GM23338 (cell line): ENCODE results near the gene EVI5L.
A peak's percentile ranks its signal among the peaks of the same experiment; 100 is the strongest.

Experiments used
- CREB1 ChIP-seq: fragments of 250-450 bp; sonication (Bioruptor Pico); IDR thresholded peaks from 2 replicates; pipeline ENCODE4 v1.5.0; 2020; ENCODE audit warnings: low read depth, mild to moderate bottlenecking, moderate library complexity
- CTCF ChIP-seq, 2 experiments: fragments of 200-600 bp in 1 of 2; sonication (generic) in 1 of 2; conservative IDR thresholded peaks; 2 replicates each; pipeline versions ENCODE4 v1.5.1 to v1.6.1; 2016 to 2017; ENCODE audit warnings: antibody characterized with exemption in 2 of 2, low read depth in 2 of 2, mild to moderate bottlenecking in 2 of 2, moderate library complexity in 1 of 2
- EZH2 ChIP-seq: fragments of 200-600 bp; sonication (generic); IDR thresholded peaks from one replicate; pipeline ENCODE4 v1.8.0; 2017; ENCODE audit warnings: antibody characterized with exemption, mild to moderate bottlenecking, low read depth; ENCODE audit not compliant: unreplicated experiment
- EZH2phosphoT487 ChIP-seq: fragments of 200-600 bp; sonication (generic); IDR thresholded peaks from one replicate; pipeline ENCODE4 v1.8.1; 2018; ENCODE audit warnings: antibody characterized with exemption; ENCODE audit not compliant: unreplicated experiment
- NANOG ChIP-seq: IDR thresholded peaks from 2 replicates; pipeline ENCODE4 v1.6.1; 2016; ENCODE audit warnings: antibody characterized with exemption, borderline replicate concordance
- POLR2AphosphoS5 ChIP-seq: IDR thresholded peaks from 2 replicates; pipeline ENCODE4 v1.6.1; 2016; ENCODE audit warnings: antibody characterized with exemption, low read depth
- REST ChIP-seq: IDR thresholded peaks from one replicate; pipeline ENCODE4 v1.6.1; 2018; ENCODE audit warnings: antibody characterized with exemption; ENCODE audit not compliant: unreplicated experiment
- STAT1 ChIP-seq: IDR thresholded peaks from one replicate; pipeline ENCODE4 v1.6.1; 2016; ENCODE audit warnings: antibody characterized with exemption; ENCODE audit not compliant: unreplicated experiment
- ZNF331 ChIP-seq: fragments of 250-450 bp; sonication (Bioruptor Pico); IDR thresholded peaks from 2 replicates; pipeline ENCODE4 v1.5.0; 2020; ENCODE audit warnings: low read depth, mild to moderate bottlenecking, moderate library complexity
- ZNF462 ChIP-seq: fragments of 250-450 bp; sonication (Bioruptor Pico); IDR thresholded peaks from 2 replicates; pipeline ENCODE4 v1.5.0; 2020; ENCODE audit warnings: mild to moderate bottlenecking, moderate library complexity

GRCh38 chr19:7829561-7830271 is at the start of gene EVI5L:
- TF ChIP-seq CTCF (conservative IDR thresholded peaks at IDR 0.05; ENCODE audit: low read depth in 2 of 2) (no peak), EZH2phosphoT487 (no peak), POLR2AphosphoS5 (no peak), REST (no peak), CREB1 (peak; percentile 93), EZH2 (no peak), NANOG (no peak), ZNF462 (no peak), STAT1 (no peak), ZNF331 (CRISPR knock-in tag) (no peak)
